ENCODE data around the gene LGALS7. TPM values are rescaled to one million over a fixed set of nuclear protein-coding genes. Genes with fewer than 3 reads are reported as not detected.

Gene LGALS7
- total RNA-seq, 2 experiments from 2014 or later: not detected

- no TSS peak for BruUV-seq (replicated peaks)
- no peaks in the 10 kb centered on the region for H3K36me3 ChIP-seq (ENCODE audit: insufficient read depth, low read length)
- POLR2A ChIA-PET: no interaction called here
- H4K20me1 ChIP-seq (ENCODE audit: insufficient read depth, low read length): no peaks in the 10 kb centered on the region
- peaks cover 20% of the 10 kb centered on the region for H3K4me1 ChIP-seq (ENCODE audit: insufficient read depth, low read length, poor library complexity, severe bottlenecking)
- CTCF ChIA-PET (ENCODE audit: unreplicated experiment): interaction anchor here (0.6 kb wide), 2 partner anchors 336 to 348 kb away, joined by 6 to 10 read pairs; no protein-coding TSS in a partner anchor
- H3K4me3 ChIP-seq (ENCODE audit: low read depth, low read length, poor library complexity, severe bottlenecking): no peak overlapping the region
- H3K9me2 ChIP-seq (ENCODE audit: insufficient read depth, low read length): no peaks in the 10 kb centered on the region
- H3K79me2 ChIP-seq (ENCODE audit: insufficient read depth, low read depth, low read length): no peaks in the 10 kb centered on the region
- intact Hi-C loops (cut with micrococcal nuclease; ENCODE audit: unreplicated experiment): no loop called here
- TF ChIP-seq CTCF (conservative IDR thresholded peaks at IDR 0.05; ENCODE audit: low read length) (no peak), EZH2phosphoT487 (IDR thresholded peaks at IDR 0.05; ENCODE audit: borderline replicate concordance, low read depth, low read length) (no peak)
- no peak overlapping the region for H3K27ac ChIP-seq (ENCODE audit: low read depth, low read length, poor library complexity, severe bottlenecking)
- H3K4me2 ChIP-seq (ENCODE audit: low read length): no peak overlapping the region
- no peaks in the 10 kb centered on the region for H3K9me3 ChIP-seq (ENCODE audit: low read length)
- H2AFZ ChIP-seq (ENCODE audit: low read length): no peak overlapping the region
- no peak for DNase-seq (ENCODE audit: low spot score)
These were observed 35.2 kb downstream of the LGALS7 start for GRCh38 chr19:38737921-38738737.

- BruUV-seq (replicated peaks): no TSS peak
- H4K20me1 ChIP-seq (ENCODE audit: insufficient read depth, low read length): no peaks in the 10 kb centered on the region
- intact Hi-C loops (cut with micrococcal nuclease; ENCODE audit: unreplicated experiment): no loop called here
- TF ChIP-seq CTCF (conservative IDR thresholded peaks at IDR 0.05; ENCODE audit: low read length) (no peak), EZH2phosphoT487 (IDR thresholded peaks at IDR 0.05; ENCODE audit: borderline replicate concordance, low read depth, low read length) (no peak)
- no peak overlapping the region for H3K27ac ChIP-seq (ENCODE audit: low read depth, low read length, poor library complexity, severe bottlenecking)
- H3K4me3 ChIP-seq (ENCODE audit: low read depth, low read length, poor library complexity, severe bottlenecking): no peak overlapping the region
- H3K4me2 ChIP-seq (ENCODE audit: low read length): no peak overlapping the region; the same call in 1 of the 2 replicates
- POLR2A ChIA-PET: interaction anchor here (0.8 kb wide), 1 partner anchor 141 kb away, joined by 3 read pairs; the partner anchor contains the start of gene RINL
- H3K9me3 ChIP-seq (ENCODE audit: low read length): no peaks in the 10 kb centered on the region
- no peak for DNase-seq (ENCODE audit: low spot score)
- H3K79me2 ChIP-seq (ENCODE audit: insufficient read depth, low read depth, low read length): no peaks in the 10 kb centered on the region
- H3K9me2 ChIP-seq (ENCODE audit: insufficient read depth, low read length): no peaks in the 10 kb centered on the region
- no peak overlapping the region for H2AFZ ChIP-seq (ENCODE audit: low read length)
- CTCF ChIA-PET (ENCODE audit: unreplicated experiment): interaction anchor here (0.6 kb wide), 1 partner anchor 347 kb away, joined by 10 read pairs; no protein-coding TSS in a partner anchor
- H3K36me3 ChIP-seq (ENCODE audit: insufficient read depth, low read length): no peaks in the 10 kb centered on the region
- peaks cover 20% of the 10 kb centered on the region for H3K4me1 ChIP-seq (ENCODE audit: insufficient read depth, low read length, poor library complexity, severe bottlenecking)
These were observed 35.9 kb downstream of the LGALS7 start for GRCh38 chr19:38737281-38737865.
